ENCODE results near the gene RARRES1. TPM values are rescaled to one million over a fixed set of nuclear protein-coding genes. Genes with fewer than 3 reads are reported as not detected.

Gene RARRES1, protein sequence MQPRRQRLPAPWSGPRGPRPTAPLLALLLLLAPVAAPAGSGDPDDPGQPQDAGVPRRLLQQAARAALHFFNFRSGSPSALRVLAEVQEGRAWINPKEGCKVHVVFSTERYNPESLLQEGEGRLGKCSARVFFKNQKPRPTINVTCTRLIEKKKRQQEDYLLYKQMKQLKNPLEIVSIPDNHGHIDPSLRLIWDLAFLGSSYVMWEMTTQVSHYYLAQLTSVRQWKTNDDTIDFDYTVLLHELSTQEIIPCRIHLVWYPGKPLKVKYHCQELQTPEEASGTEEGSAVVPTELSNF
- 100 to 1,000 TPM in 1 of 2 donors, 10 to 100 TPM in 1; 36.3 to 110 TPM for total RNA-seq
- polyA plus RNA-seq = 10 to 100 TPM; 49.8 to 53.4 TPM
- long read RNA-seq, donor 1, transcript RARRES1-201 (6 exons, 1,952 nt) = major isoform, 17 of 25 reads
- long read RNA-seq, donor 1, partial matches to known transcripts = 6 of 25 reads
- long read RNA-seq, donor 1, other reads (novel, unspliced or antisense) = 0 of 25 reads
- long read RNA-seq, donor 2, partial matches to known transcripts = 13 of 16 reads
- long read RNA-seq, donor 2, other reads (novel, unspliced or antisense) = 0 of 16 reads
- long read RNA-seq, donor 3, transcript RARRES1-201 (6 exons, 1,952 nt) = major isoform, 17 of 18 reads
- long read RNA-seq, donor 3, partial matches to known transcripts = 0 of 18 reads
- long read RNA-seq, donor 3, other reads (novel, unspliced or antisense) = 0 of 18 reads
- long read RNA-seq, donor 4, partial matches to known transcripts = 0 of 4 reads
- long read RNA-seq, donor 4, other reads (novel, unspliced or antisense) = 0 of 4 reads
- long read RNA-seq, donor 5, transcript RARRES1-201 (6 exons, 1,952 nt) = major isoform, 39 of 62 reads
- long read RNA-seq, donor 5, partial matches to known transcripts = 19 of 62 reads
- long read RNA-seq, donor 5, other reads (novel, unspliced or antisense) = 0 of 62 reads

DNA sequence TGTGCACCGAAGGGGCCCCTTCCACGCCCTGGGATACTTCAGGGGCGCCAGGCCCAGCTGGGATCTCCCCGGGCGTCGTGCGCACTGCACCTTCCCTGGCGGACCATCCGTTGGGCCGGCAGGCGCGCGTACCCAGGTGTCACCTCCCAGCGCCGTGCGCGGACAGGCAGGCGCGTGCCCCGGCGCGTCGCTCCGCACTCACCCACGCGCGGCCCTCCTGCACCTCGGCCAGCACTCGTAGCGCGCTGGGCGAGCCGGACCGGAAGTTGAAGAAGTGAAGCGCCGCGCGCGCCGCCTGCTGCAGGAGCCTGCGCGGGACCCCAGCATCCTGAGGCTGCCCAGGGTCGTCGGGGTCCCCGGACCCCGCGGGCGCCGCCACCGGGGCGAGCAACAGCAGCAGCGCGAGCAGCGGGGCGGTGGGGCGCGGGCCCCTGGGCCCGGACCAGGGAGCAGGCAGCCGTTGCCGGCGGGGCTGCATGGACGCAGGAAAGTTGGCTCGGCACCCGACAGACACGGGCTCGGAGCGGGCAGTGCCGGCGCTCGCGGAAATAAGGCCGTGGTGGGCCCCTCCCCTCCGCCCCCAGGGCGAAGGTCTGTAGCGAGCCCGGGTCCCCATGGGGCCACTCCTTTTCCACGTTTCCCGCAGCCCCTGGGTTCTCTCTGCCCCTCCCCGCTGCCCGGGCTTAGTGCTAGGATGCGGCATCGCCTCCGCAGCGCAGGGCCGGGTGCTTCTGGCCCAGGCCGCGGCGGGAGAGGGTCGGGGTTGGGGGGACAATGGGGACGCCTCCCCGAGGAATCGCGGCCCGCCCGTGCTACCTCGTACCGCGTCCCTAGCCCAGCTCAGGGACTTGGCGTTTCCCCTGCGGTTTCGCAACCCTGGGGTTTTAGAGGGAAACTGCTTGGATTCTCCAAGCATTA, at the start of gene RARRES1:
TSS of gene RARRES1 (minus strand) at position 520 of the 918 bp plus-strand sequence. CDS start at position 478, 42 bp downstream.
- ATAC-seq (ENCODE audit: insufficient read depth, low FRiP score) = peak; percentile 81
- WGBS, 2 donors = 3 to 4% methylated on average over 67 to 101 of the region's 101 CpGs

DNA sequence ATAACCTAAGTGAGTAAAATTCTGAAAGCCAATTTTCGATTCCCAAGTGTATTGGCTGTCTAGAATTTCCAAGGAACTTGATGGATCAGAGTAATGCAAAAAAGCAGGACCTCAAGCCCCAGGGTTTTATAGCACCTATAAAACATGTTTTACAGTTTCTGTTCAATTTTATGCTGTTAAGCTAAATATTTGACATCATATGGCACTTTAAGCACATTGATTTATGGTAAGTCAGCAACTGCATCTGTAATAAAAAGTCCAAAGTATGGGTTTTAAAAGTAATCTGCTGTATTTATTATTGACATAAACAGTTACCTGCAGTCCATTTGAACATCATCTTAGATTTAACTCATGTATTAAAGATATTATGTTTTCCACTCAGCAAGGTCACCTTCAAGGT, 49.6 kb upstream of the RARRES1 start:
- Histone ChIP-seq H3K9me3 (ENCODE audit: control insufficient read depth in 4 of 4, insufficient read depth in 3 of 4, low read length in 3 of 4) (peaks cover 0 to 4% (median 0%) of the 10 kb centered on the region in 4 donors), H3K27ac (ENCODE audit: low read depth in 1 of 2, low read length in 1 of 2) (no peak overlapping the region), H3K4me3 (no peak overlapping the region), H3K27me3 (ENCODE audit: control insufficient read depth in 3 of 3, insufficient read depth in 3 of 3, low read length in 2 of 3) (no peaks in the 10 kb centered on the region), H3K4me1 (ENCODE audit: control insufficient read depth in 5 of 5, insufficient read depth in 5 of 5, low read length in 5 of 5) (peaks cover 0 to 41% (median 2%) of the 10 kb centered on the region in 5 donors), H3K9ac (ENCODE audit: insufficient read depth in 1 of 2, low read length in 2 of 2) (no peak overlapping the region), H3K36me3 (ENCODE audit: control insufficient read depth in 4 of 4, insufficient read depth in 4 of 4, low read length in 4 of 4) (peaks cover 0 to 4% (median 0%) of the 10 kb centered on the region in 4 donors)
- DNase-seq (no peak), ATAC-seq (ENCODE audit: insufficient read depth, low FRiP score) (no peak)
- WGBS, 2 donors = 82 to 97% methylated on average over 1 of the region's 1 CpG
- TF ChIP-seq, protein P1, sequence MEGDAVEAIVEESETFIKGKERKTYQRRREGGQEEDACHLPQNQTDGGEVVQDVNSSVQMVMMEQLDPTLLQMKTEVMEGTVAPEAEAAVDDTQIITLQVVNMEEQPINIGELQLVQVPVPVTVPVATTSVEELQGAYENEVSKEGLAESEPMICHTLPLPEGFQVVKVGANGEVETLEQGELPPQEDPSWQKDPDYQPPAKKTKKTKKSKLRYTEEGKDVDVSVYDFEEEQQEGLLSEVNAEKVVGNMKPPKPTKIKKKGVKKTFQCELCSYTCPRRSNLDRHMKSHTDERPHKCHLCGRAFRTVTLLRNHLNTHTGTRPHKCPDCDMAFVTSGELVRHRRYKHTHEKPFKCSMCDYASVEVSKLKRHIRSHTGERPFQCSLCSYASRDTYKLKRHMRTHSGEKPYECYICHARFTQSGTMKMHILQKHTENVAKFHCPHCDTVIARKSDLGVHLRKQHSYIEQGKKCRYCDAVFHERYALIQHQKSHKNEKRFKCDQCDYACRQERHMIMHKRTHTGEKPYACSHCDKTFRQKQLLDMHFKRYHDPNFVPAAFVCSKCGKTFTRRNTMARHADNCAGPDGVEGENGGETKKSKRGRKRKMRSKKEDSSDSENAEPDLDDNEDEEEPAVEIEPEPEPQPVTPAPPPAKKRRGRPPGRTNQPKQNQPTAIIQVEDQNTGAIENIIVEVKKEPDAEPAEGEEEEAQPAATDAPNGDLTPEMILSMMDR (IDR thresholded peaks at IDR 0.05; ENCODE audit: control extremely low read depth, extremely low read depth) = no peak

More for the DNA sequence above, at the start of gene RARRES1:
- TF ChIP-seq, protein P1 (IDR thresholded peaks at IDR 0.05; ENCODE audit: control extremely low read depth, extremely low read depth) = no peak
- H3K4me3 ChIP-seq = peak within 1 kb of the TSS; percentile 60
- H3K9ac ChIP-seq (ENCODE audit: insufficient read depth in 1 of 2, low read length in 2 of 2) = peak within 1 kb of the TSS; percentile 38 to 63
- peak within 1 kb of the TSS in 1 of 2 donors; percentile 81 for H3K27ac ChIP-seq (ENCODE audit: low read depth in 1 of 2, low read length in 1 of 2)
- H3K36me3 ChIP-seq (ENCODE audit: control insufficient read depth in 4 of 4, insufficient read depth in 4 of 4, low read length in 4 of 4) = peaks cover 0 to 14% (median 7%) of the 10 kb centered on the region in 4 donors
- H3K9me3 ChIP-seq (ENCODE audit: control insufficient read depth in 4 of 4, insufficient read depth in 3 of 4, low read length in 3 of 4) = peaks cover 0 to 7% (median 1%) of the 10 kb centered on the region in 4 donors
- H3K27me3 ChIP-seq (ENCODE audit: control insufficient read depth in 3 of 3, insufficient read depth in 3 of 3, low read length in 2 of 3) = no peaks in the 10 kb centered on the region
- peak; percentile 77 to 84 (median 78) for DNase-seq
- H3K4me1 ChIP-seq (ENCODE audit: control insufficient read depth in 5 of 5, insufficient read depth in 5 of 5, low read length in 5 of 5) = peaks cover 5 to 26% (median 14%) of the 10 kb centered on the region in 5 donors

DNA sequence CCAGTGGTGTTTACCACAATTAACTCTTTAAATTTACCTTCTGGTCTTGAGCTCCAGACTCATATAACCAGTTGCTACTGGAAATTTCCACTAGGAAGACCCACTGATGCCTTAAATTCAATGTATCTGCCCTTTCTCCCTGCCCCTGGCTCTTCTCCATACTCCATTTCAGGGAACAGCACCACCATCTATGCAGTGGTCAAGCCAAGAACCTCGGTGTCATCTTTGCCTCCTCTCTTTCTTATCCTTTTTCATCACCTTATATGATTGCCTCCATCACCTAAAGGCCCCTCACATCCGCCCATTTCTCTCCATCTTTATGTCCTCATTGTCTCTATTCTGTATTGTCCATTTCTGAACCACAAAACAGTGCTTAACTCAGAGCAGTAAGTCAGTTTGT, 48.9 kb upstream of the RARRES1 start:
- Histone ChIP-seq H3K27me3 (ENCODE audit: control insufficient read depth in 3 of 3, insufficient read depth in 3 of 3, low read length in 2 of 3) (no peaks in the 10 kb centered on the region), H3K4me3 (no peak overlapping the region), H3K9ac (ENCODE audit: insufficient read depth in 1 of 2, low read length in 2 of 2) (no peak overlapping the region), H3K4me1 (ENCODE audit: control insufficient read depth in 5 of 5, insufficient read depth in 5 of 5, low read length in 5 of 5) (peaks cover 0 to 47% (median 6%) of the 10 kb centered on the region in 5 donors), H3K36me3 (ENCODE audit: control insufficient read depth in 4 of 4, insufficient read depth in 4 of 4, low read length in 4 of 4) (peaks cover 0 to 4% (median 0%) of the 10 kb centered on the region in 4 donors), H3K9me3 (ENCODE audit: control insufficient read depth in 4 of 4, insufficient read depth in 3 of 4, low read length in 3 of 4) (peaks cover 0 to 3% (median 0%) of the 10 kb centered on the region in 4 donors), H3K27ac (ENCODE audit: low read depth in 1 of 2, low read length in 1 of 2) (no peak overlapping the region)
- TF ChIP-seq, protein P1 (IDR thresholded peaks at IDR 0.05; ENCODE audit: control extremely low read depth, extremely low read depth) = no peak
- ATAC-seq (ENCODE audit: insufficient read depth, low FRiP score) (no peak), DNase-seq (peak in 1 of 3 donors; percentile 41)
- whole genome bisulfite sequencing, 2 donors = 86 to 92% methylated on average over 2 of the region's 2 CpGs
